ENCODE data around the gene TRAF2.

The TRAF2 gene

DNA sequence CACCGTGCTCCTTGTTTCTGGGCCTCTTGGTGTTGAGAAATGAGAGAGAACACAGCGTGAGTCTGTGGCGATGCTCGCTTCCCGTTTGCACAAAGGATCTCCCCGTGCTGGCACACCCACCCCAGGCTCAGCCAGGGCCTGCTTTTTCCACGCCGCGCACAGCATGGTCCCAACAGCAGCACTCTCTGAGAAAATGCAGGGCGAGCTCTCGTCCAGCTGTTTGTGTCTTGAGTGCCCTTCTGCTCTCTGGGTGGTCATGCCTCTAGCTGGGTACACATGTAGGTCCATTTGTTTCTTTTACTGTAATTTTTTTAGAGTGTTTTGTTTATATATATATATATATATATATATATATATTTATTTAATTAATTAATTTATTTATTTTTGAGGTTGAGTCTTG, 31.6 kb downstream of the TRAF2 start:
- Histone ChIP-seq H3K27me3 (ENCODE audit: control insufficient read depth, insufficient read depth, low read length) (no peaks in the 10 kb centered on the region), H3K36me3 (ENCODE audit: control insufficient read depth, insufficient read depth, low read length) (peaks cover 56% of the 10 kb centered on the region), H3K9me3 (ENCODE audit: control insufficient read depth, insufficient read depth, low read length) (no peaks in the 10 kb centered on the region), H3K9ac (ENCODE audit: low read depth, low read length) (no peak overlapping the region), H3K4me1 (ENCODE audit: control insufficient read depth, insufficient read depth, low read length) (no peaks in the 10 kb centered on the region), H3K4me3 (ENCODE audit: low read depth, low read length) (no peak overlapping the region)

- H3K9ac ChIP-seq (ENCODE audit: low read depth, low read length): no peak overlapping the region
- H3K36me3 ChIP-seq (ENCODE audit: control insufficient read depth, insufficient read depth, low read length): peaks cover 60% of the 10 kb centered on the region
- H3K27me3 ChIP-seq (ENCODE audit: control insufficient read depth, insufficient read depth, low read length): no peaks in the 10 kb centered on the region
Observed at GRCh38 chr9:136920069-136920468, 33.8 kb downstream of the TRAF2 start.

DNA sequence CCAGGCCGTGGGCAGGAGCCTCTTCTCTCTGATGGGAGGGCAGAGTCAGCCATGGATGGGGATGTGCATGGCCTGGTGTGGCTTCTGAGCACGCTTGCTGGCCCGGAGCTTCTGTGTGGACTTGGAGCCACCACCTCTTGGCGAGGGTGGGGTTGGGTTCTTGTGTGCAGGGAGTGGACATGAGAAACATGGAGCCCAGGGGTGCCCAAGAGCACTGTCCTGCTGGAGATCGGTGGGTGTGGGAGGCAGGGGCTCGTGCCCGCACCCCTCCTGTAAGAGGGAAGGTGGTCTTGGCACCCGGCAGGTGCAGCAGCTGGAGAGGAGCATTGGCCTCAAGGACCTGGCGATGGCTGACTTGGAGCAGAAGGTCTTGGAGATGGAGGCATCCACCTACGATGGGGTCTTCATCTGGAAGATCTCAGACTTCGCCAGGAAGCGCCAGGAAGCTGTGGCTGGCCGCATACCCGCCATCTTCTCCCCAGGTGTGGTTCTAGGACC, 34.5 kb downstream of the TRAF2 start:
- Histone ChIP-seq H3K4me1 (ENCODE audit: control insufficient read depth, insufficient read depth, low read length) (no peaks in the 10 kb centered on the region), H3K27me3 (ENCODE audit: control insufficient read depth, insufficient read depth, low read length) (no peaks in the 10 kb centered on the region), H3K9me3 (ENCODE audit: control insufficient read depth, insufficient read depth, low read length) (no peaks in the 10 kb centered on the region), H3K4me3 (ENCODE audit: low read depth, low read length) (no peak overlapping the region), H3K36me3 (ENCODE audit: control insufficient read depth, insufficient read depth, low read length) (peaks cover 57% of the 10 kb centered on the region), H3K9ac (ENCODE audit: low read depth, low read length) (no peak overlapping the region)

More at GRCh38 chr9:136920069-136920468, 33.8 kb downstream of the TRAF2 start:
- Histone ChIP-seq H3K9me3 (ENCODE audit: control insufficient read depth, insufficient read depth, low read length) (no peaks in the 10 kb centered on the region), H3K4me3 (ENCODE audit: low read depth, low read length) (no peak overlapping the region), H3K4me1 (ENCODE audit: control insufficient read depth, insufficient read depth, low read length) (no peaks in the 10 kb centered on the region)

GRCh38 chr9:136921307-136921706, 35.0 kb downstream of the TRAF2 start:
- Histone ChIP-seq H3K4me3 (ENCODE audit: low read depth, low read length) (no peak overlapping the region), H3K9me3 (ENCODE audit: control insufficient read depth, insufficient read depth, low read length) (no peaks in the 10 kb centered on the region), H3K9ac (ENCODE audit: low read depth, low read length) (no peak overlapping the region), H3K27me3 (ENCODE audit: control insufficient read depth, insufficient read depth, low read length) (no peaks in the 10 kb centered on the region), H3K4me1 (ENCODE audit: control insufficient read depth, insufficient read depth, low read length) (no peaks in the 10 kb centered on the region), H3K36me3 (ENCODE audit: control insufficient read depth, insufficient read depth, low read length) (peaks cover 59% of the 10 kb centered on the region)

DNA sequence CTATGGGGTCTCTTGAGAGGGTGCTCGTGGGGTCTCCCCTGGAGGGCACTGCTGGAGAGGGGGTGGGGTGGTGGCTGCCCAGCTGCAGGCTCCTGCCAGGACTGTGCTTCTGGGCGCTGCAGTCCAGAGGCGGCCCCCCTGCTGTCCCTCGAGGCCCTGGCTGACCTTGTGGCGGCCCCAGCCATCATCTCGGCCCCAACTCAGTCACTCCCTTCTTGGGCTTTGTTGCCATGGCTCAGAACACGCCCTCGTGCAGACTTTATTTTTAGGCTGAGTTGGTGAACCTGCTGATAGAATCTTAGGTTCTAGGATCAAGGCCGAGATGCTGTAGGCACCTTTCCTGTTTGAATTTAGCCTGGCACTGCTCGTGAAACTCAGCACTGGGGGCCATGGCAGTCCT, 35.4 kb downstream of the TRAF2 start:
- H3K9ac ChIP-seq (ENCODE audit: low read depth, low read length): no peak overlapping the region
- H3K4me1 ChIP-seq (ENCODE audit: control insufficient read depth, insufficient read depth, low read length): no peaks in the 10 kb centered on the region
- H3K36me3 ChIP-seq (ENCODE audit: control insufficient read depth, insufficient read depth, low read length): peaks cover 56% of the 10 kb centered on the region
- H3K27me3 ChIP-seq (ENCODE audit: control insufficient read depth, insufficient read depth, low read length): no peaks in the 10 kb centered on the region
- no peaks in the 10 kb centered on the region for H3K9me3 ChIP-seq (ENCODE audit: control insufficient read depth, insufficient read depth, low read length)
- no peak overlapping the region for H3K4me3 ChIP-seq (ENCODE audit: low read depth, low read length)

DNA sequence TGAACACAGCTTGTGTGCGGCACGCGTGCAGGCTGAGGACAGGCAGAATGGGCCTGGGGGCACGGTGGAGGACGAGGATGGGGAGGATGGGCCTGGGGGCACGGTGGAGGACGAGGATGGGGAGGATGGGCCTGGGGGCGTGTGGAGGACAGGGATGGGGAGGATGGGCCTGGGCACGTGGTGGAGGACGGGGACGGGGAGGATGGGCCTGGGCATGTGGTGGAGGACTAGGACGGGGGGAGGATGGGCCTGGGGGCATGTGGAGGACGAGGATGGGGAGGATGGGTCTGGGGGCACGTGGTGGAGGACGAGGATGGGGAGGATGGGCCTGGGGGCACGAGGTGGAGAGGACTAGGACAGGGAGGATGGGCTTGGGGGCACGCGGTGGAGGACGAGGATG, 36.2 kb downstream of the TRAF2 start:
- Histone ChIP-seq H3K4me3 (ENCODE audit: low read depth, low read length) (no peak overlapping the region), H3K36me3 (ENCODE audit: control insufficient read depth, insufficient read depth, low read length) (peaks cover 52% of the 10 kb centered on the region), H3K9ac (ENCODE audit: low read depth, low read length) (no peak overlapping the region), H3K9me3 (ENCODE audit: control insufficient read depth, insufficient read depth, low read length) (no peaks in the 10 kb centered on the region), H3K4me1 (ENCODE audit: control insufficient read depth, insufficient read depth, low read length) (no peaks in the 10 kb centered on the region), H3K27me3 (ENCODE audit: control insufficient read depth, insufficient read depth, low read length) (no peaks in the 10 kb centered on the region)

GRCh38 chr9:136923881-136924280, 37.6 kb downstream of the TRAF2 start:
- Histone ChIP-seq H3K27me3 (ENCODE audit: control insufficient read depth, insufficient read depth, low read length) (no peaks in the 10 kb centered on the region), H3K4me3 (ENCODE audit: low read depth, low read length) (no peak overlapping the region), H3K36me3 (ENCODE audit: control insufficient read depth, insufficient read depth, low read length) (peaks cover 48% of the 10 kb centered on the region), H3K9me3 (ENCODE audit: control insufficient read depth, insufficient read depth, low read length) (no peaks in the 10 kb centered on the region), H3K4me1 (ENCODE audit: control insufficient read depth, insufficient read depth, low read length) (no peaks in the 10 kb centered on the region), H3K9ac (ENCODE audit: low read depth, low read length) (no peak overlapping the region)

- peaks cover 40% of the 10 kb centered on the region for H3K36me3 ChIP-seq (ENCODE audit: control insufficient read depth, insufficient read depth, low read length)
- H3K9me3 ChIP-seq (ENCODE audit: control insufficient read depth, insufficient read depth, low read length): no peaks in the 10 kb centered on the region
- H3K9ac ChIP-seq (ENCODE audit: low read depth, low read length): no peak overlapping the region
- H3K4me3 ChIP-seq (ENCODE audit: low read depth, low read length): no peak overlapping the region
- no peaks in the 10 kb centered on the region for H3K27me3 ChIP-seq (ENCODE audit: control insufficient read depth, insufficient read depth, low read length)
- no peaks in the 10 kb centered on the region for H3K4me1 ChIP-seq (ENCODE audit: control insufficient read depth, insufficient read depth, low read length)
Observed at GRCh38 chr9:136925414-136926153, 39.3 kb downstream of the TRAF2 start.

GRCh38 chr9:136926154-136926704, 39.9 kb downstream of the TRAF2 start:
- Histone ChIP-seq H3K9me3 (ENCODE audit: control insufficient read depth, insufficient read depth, low read length) (no peaks in the 10 kb centered on the region), H3K9ac (ENCODE audit: low read depth, low read length) (no peak overlapping the region), H3K4me3 (ENCODE audit: low read depth, low read length) (no peak overlapping the region), H3K36me3 (ENCODE audit: control insufficient read depth, insufficient read depth, low read length) (peaks cover 34% of the 10 kb centered on the region), H3K27me3 (ENCODE audit: control insufficient read depth, insufficient read depth, low read length) (no peaks in the 10 kb centered on the region), H3K4me1 (ENCODE audit: control insufficient read depth, insufficient read depth, low read length) (no peaks in the 10 kb centered on the region)

- Histone ChIP-seq H3K36me3 (ENCODE audit: control insufficient read depth, insufficient read depth, low read length) (peaks cover 34% of the 10 kb centered on the region), H3K4me3 (ENCODE audit: low read depth, low read length) (no peak overlapping the region), H3K4me1 (ENCODE audit: control insufficient read depth, insufficient read depth, low read length) (no peaks in the 10 kb centered on the region), H3K9ac (ENCODE audit: low read depth, low read length) (no peak overlapping the region), H3K27me3 (ENCODE audit: control insufficient read depth, insufficient read depth, low read length) (no peaks in the 10 kb centered on the region), H3K9me3 (ENCODE audit: control insufficient read depth, insufficient read depth, low read length) (no peaks in the 10 kb centered on the region)
Observed at GRCh38 chr9:136926749-136927148, 40.4 kb downstream of the TRAF2 start.

DNA sequence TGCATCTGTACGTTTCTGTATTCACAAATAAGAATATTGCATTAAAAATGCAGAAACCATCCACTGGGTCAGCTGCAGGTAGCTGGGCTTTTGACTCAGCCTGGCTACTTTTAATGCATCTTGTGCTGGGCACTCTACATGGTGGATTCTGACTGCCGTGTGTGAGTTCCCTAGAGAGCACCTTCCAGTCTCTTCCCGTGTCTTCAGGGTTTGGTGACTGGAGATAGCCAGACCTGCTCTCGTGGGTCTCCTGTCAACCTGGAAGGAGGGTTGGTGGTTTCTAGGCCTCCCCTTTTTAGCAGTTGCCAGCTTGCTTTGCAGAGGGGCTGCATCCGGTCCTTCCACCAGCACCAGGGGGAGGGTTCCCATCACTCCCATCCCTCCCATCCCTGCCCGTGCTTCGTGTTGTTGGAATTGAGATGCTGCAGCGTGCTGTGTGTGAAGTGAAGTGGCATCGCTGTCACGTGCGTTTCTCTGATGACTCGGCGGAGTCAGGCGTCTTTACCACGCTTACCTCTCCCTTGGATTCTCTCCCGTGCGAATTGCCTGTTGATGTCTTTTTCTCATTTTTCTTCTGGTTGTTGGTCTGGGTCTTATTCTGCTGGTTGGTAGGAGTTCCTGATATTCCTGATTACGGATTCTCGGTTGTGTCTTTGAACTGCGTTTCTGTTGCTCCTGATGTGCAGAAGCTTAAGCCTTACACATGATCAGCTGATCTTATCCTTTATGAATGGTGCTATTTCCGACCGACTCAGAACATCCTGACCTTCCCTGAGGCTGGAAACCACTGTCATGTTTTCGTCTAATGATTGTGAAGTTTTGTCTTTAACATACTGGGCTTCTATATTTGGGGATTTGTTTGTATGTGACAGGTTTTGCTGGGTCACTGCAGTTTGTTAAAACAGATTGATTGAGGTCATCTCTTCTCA, 41.3 kb downstream of the TRAF2 start:
- Histone ChIP-seq H3K9ac (ENCODE audit: low read depth, low read length) (no peak overlapping the region), H3K9me3 (ENCODE audit: control insufficient read depth, insufficient read depth, low read length) (no peaks in the 10 kb centered on the region), H3K4me1 (ENCODE audit: control insufficient read depth, insufficient read depth, low read length) (no peaks in the 10 kb centered on the region), H3K27me3 (ENCODE audit: control insufficient read depth, insufficient read depth, low read length) (no peaks in the 10 kb centered on the region), H3K36me3 (ENCODE audit: control insufficient read depth, insufficient read depth, low read length) (peaks cover 27% of the 10 kb centered on the region), H3K4me3 (ENCODE audit: low read depth, low read length) (no peak overlapping the region)
